ENCODE results near the gene HIPK4.

GRCh38 chr19:40337594-40337993 lies 52.4 kb downstream of the HIPK4 start:
- TF ChIP-seq CTCF (IDR thresholded peaks at IDR 0.05; ENCODE audit: insufficient read depth, low read depth, low read length) (no peak), EZH2 (IDR thresholded peaks at IDR 0.05; ENCODE audit: insufficient read depth, low read length) (no peak)
